ENCODE data around the gene MZB1. TPM values are rescaled to one million over a fixed set of nuclear protein-coding genes. Genes with fewer than 3 reads are reported as not detected.

MZB1 gene
- total RNA-seq (2021; fragmentation: NEBNext Ultra II Directional; extraction: Animal tissue kit (Norgen Biotek cat#: 25700)) = under 1 TPM in 2 of 6 experiments, not detected in 4; 0.14 to 0.20 TPM
- long read RNA-seq = 0 reads

DNA sequence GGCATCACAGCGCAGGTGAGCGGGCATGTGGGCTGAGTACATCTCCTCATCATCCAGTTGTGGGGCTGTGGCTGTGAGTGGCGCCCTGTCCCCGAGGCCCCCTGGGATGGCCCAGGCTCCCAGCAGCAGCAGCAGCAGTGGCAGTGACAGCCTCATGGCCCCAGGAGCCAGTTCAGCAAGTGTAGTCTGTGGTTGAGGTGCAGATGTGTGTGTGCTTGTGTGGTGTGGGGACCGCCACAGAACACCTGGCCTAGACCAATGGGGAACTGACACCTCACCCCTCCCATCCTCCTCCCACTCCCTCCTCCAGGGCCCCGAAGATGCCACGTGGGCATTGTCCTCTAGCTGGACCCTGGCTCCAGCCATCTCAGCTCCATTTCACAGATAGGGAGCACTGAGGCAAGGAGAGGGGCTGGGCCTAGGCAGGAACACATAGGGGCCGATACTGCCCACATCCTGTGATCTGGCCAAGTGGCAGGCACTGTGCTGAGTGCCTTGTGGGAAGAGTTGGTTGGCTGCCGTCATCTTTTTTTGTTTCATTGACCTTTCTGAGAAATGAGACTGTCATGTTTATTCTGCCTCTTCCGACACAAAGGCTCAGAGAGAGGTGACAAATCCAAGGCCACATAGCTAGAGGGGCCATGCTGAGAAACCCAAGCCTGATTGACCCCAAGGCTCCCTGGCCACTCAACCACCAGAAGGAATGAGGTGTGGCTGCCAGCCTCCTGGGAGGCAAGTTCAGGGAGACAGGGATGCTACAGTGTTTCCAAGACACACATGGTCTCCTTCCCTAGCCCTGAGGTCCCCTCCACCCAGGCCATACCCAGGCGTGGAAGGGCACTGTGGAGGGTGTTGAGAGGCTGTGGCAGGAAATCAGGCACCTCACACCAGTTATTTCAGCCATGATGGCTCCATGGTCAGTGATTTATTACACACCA, at the start of gene MZB1:
Gene MZB1, minus strand, starts transcription at position 213 of the 938 bp plus-strand sequence. Its CDS starts 57 bp downstream, at position 156.
- no peak for TF ChIP-seq CTCF (IDR thresholded peaks at IDR 0.05)
- DNase-seq = no peak
- Mint-ChIP-seq H3K27ac (peak within 1 kb of the TSS; percentile 98), H3K4me3 (no peak within 1 kb of the TSS), H3K36me3 (ENCODE audit: low read depth) (peaks cover 7% of the 10 kb centered on the region), H3K9me3 (peaks cover 5% of the 10 kb centered on the region; the same call in 1 of the 2 replicates), H3K4me1 (ENCODE audit: low read depth) (peaks cover 36% of the 10 kb centered on the region), H3K27me3 (ENCODE audit: insufficient read depth) (peaks cover 3% of the 10 kb centered on the region)

DNA sequence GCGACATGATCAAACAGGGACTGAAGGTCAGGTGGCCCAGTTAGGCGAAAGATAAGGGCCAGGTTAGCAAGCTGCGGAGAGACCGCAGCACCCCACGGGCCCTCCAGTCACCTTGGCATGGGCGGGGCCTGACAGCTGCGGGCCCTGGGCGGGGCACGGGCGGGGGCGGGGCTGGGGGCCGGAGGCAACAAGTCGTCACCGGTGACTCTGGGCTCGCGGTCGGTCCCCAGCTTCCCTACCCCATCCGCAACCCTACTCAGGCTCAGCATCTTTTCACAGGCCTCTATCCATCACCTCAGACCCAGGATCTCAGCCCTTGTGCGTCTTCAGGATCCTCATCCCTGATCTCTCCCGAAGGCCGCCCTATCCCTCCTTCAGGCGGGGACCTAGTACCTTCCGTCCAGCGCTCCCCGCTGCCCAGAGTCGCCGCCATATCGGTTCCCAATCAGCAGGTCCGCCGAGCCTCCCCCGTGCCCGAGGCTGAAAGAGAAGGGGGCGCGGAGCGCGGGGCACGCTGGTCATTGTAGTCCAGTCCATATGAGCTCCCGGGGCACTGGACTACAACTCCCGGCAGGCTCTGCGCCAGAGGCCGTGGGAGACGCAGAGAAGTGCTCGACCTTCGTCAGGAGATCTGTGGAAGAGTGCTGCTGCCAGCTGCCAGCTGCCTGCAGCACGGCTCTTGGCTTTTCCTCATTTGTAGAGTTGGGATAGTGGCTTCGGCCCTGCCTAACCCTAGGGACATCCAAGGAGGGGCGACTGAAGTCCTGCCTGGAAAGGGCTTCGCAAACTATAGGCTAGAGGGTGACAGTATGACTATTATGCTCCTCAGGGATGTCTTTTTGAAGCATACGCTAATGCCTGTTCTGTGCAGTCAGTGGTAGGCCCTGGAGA, 49.5 kb upstream of the MZB1 start, which contains the start of gene DNAJC18:
Gene DNAJC18, minus strand, starts transcription at position 513 of the 891 bp plus-strand sequence. Its CDS starts 80 bp downstream, at position 433.
- TF ChIP-seq CTCF (IDR thresholded peaks at IDR 0.05) = no peak
- H3K27ac Mint-ChIP-seq = peak within 1 kb of the TSS; percentile 97
- peaks cover 42% of the 10 kb centered on the region for H3K4me1 Mint-ChIP-seq (ENCODE audit: low read depth)
- H3K4me3 Mint-ChIP-seq = peak within 1 kb of the TSS; percentile 97
- no peaks in the 10 kb centered on the region for H3K9me3 Mint-ChIP-seq
- H3K27me3 Mint-ChIP-seq (ENCODE audit: insufficient read depth) = no peaks in the 10 kb centered on the region; the same call in 1 of the 2 replicates
- H3K36me3 Mint-ChIP-seq (ENCODE audit: low read depth) = no peaks in the 10 kb centered on the region
- DNase-seq = peak; percentile 81

- no peaks in the 10 kb centered on the region for H3K36me3 Mint-ChIP-seq (ENCODE audit: low read depth)
- TF ChIP-seq CTCF (IDR thresholded peaks at IDR 0.05) = no peak
- H3K4me3 Mint-ChIP-seq = peak overlapping the region; percentile 97
These were observed 48.9 kb upstream of the MZB1 start for GRCh38 chr5:139438707-139439012.

GRCh38 chr5:139435676-139436075, 46.0 kb upstream of the MZB1 start:
- TF ChIP-seq CTCF (IDR thresholded peaks at IDR 0.05) = no peak
- H3K4me3 Mint-ChIP-seq = no peak overlapping the region
- H3K4me1 Mint-ChIP-seq (ENCODE audit: low read depth) = peaks cover 30% of the 10 kb centered on the region

More at GRCh38 chr5:139438707-139439012, 48.9 kb upstream of the MZB1 start:
- Mint-ChIP-seq H3K27me3 (ENCODE audit: insufficient read depth) (no peaks in the 10 kb centered on the region; the same call in 1 of the 2 replicates), H3K4me1 (ENCODE audit: low read depth) (peaks cover 36% of the 10 kb centered on the region), H3K9me3 (no peaks in the 10 kb centered on the region), H3K27ac (peak overlapping the region; percentile 97)
- DNase-seq = no peak

GRCh38 chr5:139431706-139432105, 42.0 kb upstream of the MZB1 start:
- H3K4me3 Mint-ChIP-seq = no peak overlapping the region
- peaks cover 5% of the 10 kb centered on the region; the same call in 1 of the 2 replicates for H3K36me3 Mint-ChIP-seq (ENCODE audit: low read depth)
- DNase-seq = no peak
- H3K4me1 Mint-ChIP-seq (ENCODE audit: low read depth) = peaks cover 14% of the 10 kb centered on the region
- H3K27ac Mint-ChIP-seq = no peak overlapping the region
- H3K27me3 Mint-ChIP-seq (ENCODE audit: insufficient read depth) = no peaks in the 10 kb centered on the region; the same call in 1 of the 2 replicates
- no peak for TF ChIP-seq CTCF (IDR thresholded peaks at IDR 0.05)
- no peaks in the 10 kb centered on the region for H3K9me3 Mint-ChIP-seq

More at GRCh38 chr5:139435676-139436075, 46.0 kb upstream of the MZB1 start:
- Mint-ChIP-seq H3K9me3 (no peaks in the 10 kb centered on the region), H3K27me3 (ENCODE audit: insufficient read depth) (no peaks in the 10 kb centered on the region; the same call in 1 of the 2 replicates), H3K36me3 (ENCODE audit: low read depth) (peaks cover 5% of the 10 kb centered on the region; the same call in 1 of the 2 replicates), H3K27ac (no peak overlapping the region)
- DNase-seq = no peak

Data from HFFc6 (cell line).